GM19397 (cell line): ENCODE measurements around the gene HEATR5A.
"Not testable (repeated sequence)": the region's sequence is repeated elsewhere in the genome, so short reads cannot be mapped to it uniquely, and the experiment has no call there.

Experiments used
- ATAC-seq: cut with Tn5 transposase; IDR thresholded peaks from one replicate; pipeline ENCODE4 v1.9.1; 2021; ENCODE audit warnings: mild to moderate bottlenecking, moderate library complexity; ENCODE audit not compliant: unreplicated experiment

The HEATR5A gene

GRCh38 chr14:31420319-31421111, at the start of gene HEATR5A:
HEATR5A (minus strand) TSS chr14:31420550; CDS start chr14:31402975, 17,575 bp downstream.
- peak; percentile 98 for ATAC-seq

- ATAC-seq = no peak
These were observed 46.2 kb upstream of the HEATR5A start for GRCh38 chr14:31466554-31466953.

- ATAC-seq = no peak
These were observed 44.8 kb upstream of the HEATR5A start for GRCh38 chr14:31465111-31465510.

GRCh38 chr14:31462450-31462849, 42.1 kb upstream of the HEATR5A start:
- not testable (repeated sequence) for ATAC-seq

GRCh38 chr14:31461545-31461944, 41.2 kb upstream of the HEATR5A start:
- ATAC-seq = no peak

GRCh38 chr14:31457665-31458659, 37.6 kb upstream of the HEATR5A start:
- ATAC-seq = no peak

- peak; percentile 99 for ATAC-seq
These were observed 36.7 kb upstream of the HEATR5A start, which contains the start of gene DTD2 for GRCh38 chr14:31456841-31457664. DTD2 (minus strand) TSS chr14:31457506; CDS start chr14:31457393, 113 bp downstream.

- ATAC-seq = no peak
These were observed 29.7 kb upstream of the HEATR5A start for GRCh38 chr14:31449971-31450610.

GRCh38 chr14:31449136-31449535, 28.8 kb upstream of the HEATR5A start:
- ATAC-seq = no peak

GRCh38 chr14:31445703-31446102, 25.4 kb upstream of the HEATR5A start:
- no peak for ATAC-seq

GRCh38 chr14:31442284-31442683, 21.9 kb upstream of the HEATR5A start:
- ATAC-seq = no peak

GRCh38 chr14:31441273-31442111, 21.1 kb upstream of the HEATR5A start:
- no peak for ATAC-seq

GRCh38 chr14:31440280-31440679, 19.9 kb upstream of the HEATR5A start:
- no peak for ATAC-seq

- no peak for ATAC-seq
These were observed 19.2 kb upstream of the HEATR5A start for GRCh38 chr14:31439561-31439960.

GRCh38 chr14:31437045-31437691, 16.8 kb upstream of the HEATR5A start:
- not testable (repeated sequence) for ATAC-seq

GRCh38 chr14:31435276-31435675, 14.9 kb upstream of the HEATR5A start:
- no peak for ATAC-seq

- ATAC-seq = no peak
These were observed 10.4 kb upstream of the HEATR5A start for GRCh38 chr14:31430634-31431264.

- ATAC-seq = no peak
These were observed 9.4 kb upstream of the HEATR5A start for GRCh38 chr14:31429791-31430190.
